ENCODE data around the gene ELMOD3.

Gene ELMOD3

GRCh38 chr2:85327822-85328617 lies 26.5 kb upstream of the ELMOD3 start, which contains the start of gene TGOLN2 (continued):
- no peak for TF ChIP-seq TCF7L2 (IDR thresholded peaks at IDR 0.05; ENCODE audit: borderline replicate concordance, low read depth, low read length)
- no peak for TF ChIP-seq ZNF473 (tag by site-specific recombination; IDR thresholded peaks at IDR 0.05)
- 0 out of 2 replicates have a peak, but pooled peaks have one; percentile 57 for TF ChIP-seq YY1 (tag by site-specific recombination; IDR thresholded peaks at IDR 0.05)
- no peak for TF ChIP-seq ZNF548 (tag by site-specific recombination; IDR thresholded peaks at IDR 0.05)
- TF ChIP-seq ZXDB (tag by site-specific recombination; IDR thresholded peaks at IDR 0.05) = peak; percentile 99
- no peak for TF ChIP-seq ZNF626 (tag by site-specific recombination; IDR thresholded peaks at IDR 0.05)
- peak; percentile 41; the same call in 1 of the 2 replicates for TF ChIP-seq KLF10 (tag by site-specific recombination; IDR thresholded peaks at IDR 0.05)
- TF ChIP-seq ZNF24 (tag by site-specific recombination; IDR thresholded peaks at IDR 0.05) = peak; percentile 80
- TF ChIP-seq SP3 (tag by site-specific recombination; IDR thresholded peaks at IDR 0.05) = peak; percentile 84
- TF ChIP-seq ZNF645 (tag by site-specific recombination; IDR thresholded peaks at IDR 0.05) = no peak
- TF ChIP-seq ZNF558 (tag by site-specific recombination; IDR thresholded peaks at IDR 0.05) = no peak
- peak; percentile 36; the same call in 1 of the 2 replicates for TF ChIP-seq BCL11B (tag by site-specific recombination; IDR thresholded peaks at IDR 0.05; ENCODE audit: low read depth)
- no peak; the same call in 1 of the 2 replicates for TF ChIP-seq BCL11A (tag by site-specific recombination; IDR thresholded peaks at IDR 0.05; ENCODE audit: low read depth)
- no peak for TF ChIP-seq ZNF707 (tag by site-specific recombination; IDR thresholded peaks at IDR 0.05)
- TF ChIP-seq ZNF398 (tag by site-specific recombination; IDR thresholded peaks at IDR 0.05) = peak; percentile 58
- peak; percentile 82 for TF ChIP-seq ZNF629 (tag by site-specific recombination; IDR thresholded peaks at IDR 0.05)
- no peak for TF ChIP-seq ZNF26 (tag by site-specific recombination; IDR thresholded peaks at IDR 0.05)
- TF ChIP-seq FEZF1 (tag by site-specific recombination; IDR thresholded peaks at IDR 0.05) = no peak
- TF ChIP-seq ZNF155 (tag by site-specific recombination; IDR thresholded peaks at IDR 0.05) = no peak
- TF ChIP-seq ZNF221 (tag by site-specific recombination; IDR thresholded peaks at IDR 0.05; ENCODE audit: borderline replicate concordance) = peak; percentile 34; the same call in 1 of the 2 replicates
- peak; percentile 66; the same call in 1 of the 2 replicates for TF ChIP-seq ZBTB7A (tag by site-specific recombination; IDR thresholded peaks at IDR 0.05; ENCODE audit: low read depth)
- TF ChIP-seq ZNF148 (tag by site-specific recombination; IDR thresholded peaks at IDR 0.05; ENCODE audit: borderline replicate concordance) = no peak
- no peak; the same call in 1 of the 2 replicates for TF ChIP-seq ZBTB21 (tag by site-specific recombination; IDR thresholded peaks at IDR 0.05)
- TF ChIP-seq ZNF610 (tag by site-specific recombination; IDR thresholded peaks at IDR 0.05; ENCODE audit: borderline replicate concordance) = no peak
- peak; percentile 47; the same call in 1 of the 2 replicates for TF ChIP-seq ZNF518A (tag by site-specific recombination; conservative IDR thresholded peaks at IDR 0.05; ENCODE audit: low read depth)
- TF ChIP-seq SETDB1 (IDR thresholded peaks at IDR 0.05; ENCODE audit: insufficient read length, low read length) = no peak
- no peak for TF ChIP-seq ZNF488 (tag by site-specific recombination; IDR thresholded peaks at IDR 0.05)

Data from HEK293 (cell line).